Esophagus muscularis mucosa (tissue), 3 donors: Measurements from ENCODE around the gene DMPK.

Experiments used
- EP300 ChIP-seq: sonication (generic); formaldehyde crosslinking; IDR thresholded peaks from one replicate; pipeline ENCODE4 v1.6.1; 2017; ENCODE audit warnings: antibody characterized with exemption
- TF ChIP-seq, protein P1 (sequence below), 3 experiments: fragments of 200-600 bp in 2 of 3; fragments of 450-650 bp in 1 of 3; sonication (generic) in 2 of 3; IDR thresholded peaks; one replicate each; pipeline ENCODE4 v1.5.1; 2017 to 2019; ENCODE audit warnings: antibody characterized with exemption in 3 of 3, mild to moderate bottlenecking in 2 of 3, moderate library complexity in 1 of 3

DNA sequence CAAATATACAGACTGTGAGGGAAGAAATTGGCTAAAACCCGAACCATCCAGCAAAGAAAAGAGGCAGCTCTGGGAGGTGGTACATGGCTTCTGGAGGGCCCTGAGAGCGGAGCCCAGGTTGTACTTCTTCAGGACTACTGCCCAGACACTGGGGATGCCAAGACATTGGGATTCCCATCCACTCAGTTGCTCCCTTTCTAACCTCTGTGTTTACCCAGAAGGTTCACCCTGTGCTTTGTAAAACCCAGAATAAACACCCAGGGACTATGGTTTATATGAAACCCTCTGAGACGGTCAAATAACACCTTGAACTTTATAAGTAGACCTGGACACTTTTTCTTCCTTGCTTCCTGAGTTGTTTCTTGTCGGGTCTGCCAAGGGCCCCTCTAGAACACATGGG, 39.3 kb downstream of the DMPK start:
- TF ChIP-seq, protein P1, sequence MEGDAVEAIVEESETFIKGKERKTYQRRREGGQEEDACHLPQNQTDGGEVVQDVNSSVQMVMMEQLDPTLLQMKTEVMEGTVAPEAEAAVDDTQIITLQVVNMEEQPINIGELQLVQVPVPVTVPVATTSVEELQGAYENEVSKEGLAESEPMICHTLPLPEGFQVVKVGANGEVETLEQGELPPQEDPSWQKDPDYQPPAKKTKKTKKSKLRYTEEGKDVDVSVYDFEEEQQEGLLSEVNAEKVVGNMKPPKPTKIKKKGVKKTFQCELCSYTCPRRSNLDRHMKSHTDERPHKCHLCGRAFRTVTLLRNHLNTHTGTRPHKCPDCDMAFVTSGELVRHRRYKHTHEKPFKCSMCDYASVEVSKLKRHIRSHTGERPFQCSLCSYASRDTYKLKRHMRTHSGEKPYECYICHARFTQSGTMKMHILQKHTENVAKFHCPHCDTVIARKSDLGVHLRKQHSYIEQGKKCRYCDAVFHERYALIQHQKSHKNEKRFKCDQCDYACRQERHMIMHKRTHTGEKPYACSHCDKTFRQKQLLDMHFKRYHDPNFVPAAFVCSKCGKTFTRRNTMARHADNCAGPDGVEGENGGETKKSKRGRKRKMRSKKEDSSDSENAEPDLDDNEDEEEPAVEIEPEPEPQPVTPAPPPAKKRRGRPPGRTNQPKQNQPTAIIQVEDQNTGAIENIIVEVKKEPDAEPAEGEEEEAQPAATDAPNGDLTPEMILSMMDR (IDR thresholded peaks at IDR 0.05), result no peak
- no peak for TF ChIP-seq EP300
